Immature natural killer cell (primary cell): ENCODE data around the gene MPRIP. TPM values are rescaled to one million over a fixed set of nuclear protein-coding genes. Genes with fewer than 3 reads are reported as not detected.

Experiments used
- DNase-seq, 3 donors: peaks; one replicate each; pipeline ENCODE4 v3.0.0; 2022; ENCODE audit warnings: mixed read lengths in 1 of 3
- H3K27ac Mint-ChIP-seq, 6 donors: one replicate each; pipeline ENCODE4 v1.8.0; 2020; ENCODE audit warnings: mixed read lengths in 6 of 6, mild to moderate bottlenecking in 5 of 6, inconsistent platforms in 4 of 6, moderate library complexity in 3 of 6
- H3K27me3 Mint-ChIP-seq, 3 donors: one replicate each; pipeline ENCODE4 v1.8.0; 2020 to 2021; ENCODE audit warnings: low read depth in 3 of 3, mild to moderate bottlenecking in 3 of 3, mixed read lengths in 3 of 3, moderate library complexity in 3 of 3, inconsistent platforms in 1 of 3
- H3K36me3 Mint-ChIP-seq, 3 donors: one replicate each; pipeline ENCODE4 v1.8.0; 2020; ENCODE audit warnings: mixed read lengths in 3 of 3, inconsistent platforms in 2 of 3, mild to moderate bottlenecking in 2 of 3
- H3K4me1 Mint-ChIP-seq, 2 donors: one replicate each; pipeline ENCODE4 v1.8.0; 2020; ENCODE audit warnings: inconsistent platforms in 2 of 2, mild to moderate bottlenecking in 2 of 2, mixed read lengths in 2 of 2, moderate library complexity in 1 of 2
- H3K4me3 Mint-ChIP-seq, 5 donors: one replicate each; pipeline ENCODE4 v1.8.0; 2020; ENCODE audit warnings: mild to moderate bottlenecking in 5 of 5, mixed read lengths in 5 of 5, inconsistent platforms in 3 of 5, moderate library complexity in 3 of 5
- H3K9me3 Mint-ChIP-seq, 6 donors: one replicate each; pipeline ENCODE4 v1.8.0; 2020; ENCODE audit warnings: mild to moderate bottlenecking in 6 of 6, mixed read lengths in 6 of 6, inconsistent platforms in 4 of 6, moderate library complexity in 3 of 6
- polyA plus RNA-seq, 3 donors: library from polyadenylated mRNA; unstranded; fragments of 300-500 nt; fragmentation: Illumina TruSeq; gene quantifications; one replicate each; pipeline ENCODE4 v1.2.3, GENCODE V29; 2021

The MPRIP gene
- polyA plus RNA-seq, 3 donors from 2014 or later, result 1.2 to 15.1 (median 4.2) TPM

DNA sequence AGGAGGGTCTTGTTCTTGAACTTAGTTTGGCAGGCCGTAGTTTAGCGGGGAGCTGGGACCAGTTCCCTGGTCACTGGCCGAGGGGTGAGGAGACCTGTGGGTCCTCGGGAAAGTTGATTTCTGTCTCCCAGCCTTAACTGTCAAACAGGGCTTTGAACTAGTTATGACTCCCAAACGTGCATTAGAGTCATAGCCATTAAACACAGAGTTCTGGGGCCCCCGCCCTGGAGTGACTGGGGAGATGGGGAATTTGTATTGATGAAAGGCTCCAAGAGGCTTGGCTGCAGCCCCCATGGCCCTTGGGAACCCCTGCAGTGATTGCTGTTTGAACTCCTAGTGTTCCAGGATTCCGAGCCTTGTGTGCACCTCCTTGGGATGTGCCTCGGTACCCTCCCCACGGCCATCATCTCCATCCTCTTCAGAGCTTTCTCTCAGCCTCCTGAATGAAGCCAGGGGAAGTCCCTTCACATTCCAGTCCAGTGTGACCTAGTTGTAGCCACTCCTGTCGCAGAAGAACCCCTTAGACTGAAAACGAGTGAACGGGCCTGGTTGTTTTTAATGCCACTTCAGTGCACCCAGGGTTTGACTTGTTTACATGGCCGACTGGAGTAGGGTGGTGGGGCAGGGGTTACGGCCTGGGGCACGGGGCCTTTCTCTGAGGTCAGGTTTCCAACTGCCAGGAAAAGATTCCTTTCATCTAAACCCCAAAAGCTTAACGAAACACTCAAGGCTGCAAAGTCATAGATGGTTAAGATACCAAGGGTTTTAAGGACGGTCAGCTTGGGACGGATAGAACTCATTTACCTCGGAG is 1.4 kb downstream of the MPRIP start:
- no peaks in the 10 kb centered on the region for H3K9me3 Mint-ChIP-seq
- H3K4me1 Mint-ChIP-seq, result peaks cover 58 to 67% of the 10 kb centered on the region in 2 donors
- peak overlapping the region; percentile 86 to 97 (median 94) for H3K4me3 Mint-ChIP-seq
- H3K27me3 Mint-ChIP-seq, result peaks cover 2 to 5% (median 2%) of the 10 kb centered on the region in 3 donors
- no peaks in the 10 kb centered on the region for H3K36me3 Mint-ChIP-seq
- H3K27ac Mint-ChIP-seq, result peak overlapping the region; percentile 76 to 92 (median 90)
- DNase-seq, result no peak

DNA sequence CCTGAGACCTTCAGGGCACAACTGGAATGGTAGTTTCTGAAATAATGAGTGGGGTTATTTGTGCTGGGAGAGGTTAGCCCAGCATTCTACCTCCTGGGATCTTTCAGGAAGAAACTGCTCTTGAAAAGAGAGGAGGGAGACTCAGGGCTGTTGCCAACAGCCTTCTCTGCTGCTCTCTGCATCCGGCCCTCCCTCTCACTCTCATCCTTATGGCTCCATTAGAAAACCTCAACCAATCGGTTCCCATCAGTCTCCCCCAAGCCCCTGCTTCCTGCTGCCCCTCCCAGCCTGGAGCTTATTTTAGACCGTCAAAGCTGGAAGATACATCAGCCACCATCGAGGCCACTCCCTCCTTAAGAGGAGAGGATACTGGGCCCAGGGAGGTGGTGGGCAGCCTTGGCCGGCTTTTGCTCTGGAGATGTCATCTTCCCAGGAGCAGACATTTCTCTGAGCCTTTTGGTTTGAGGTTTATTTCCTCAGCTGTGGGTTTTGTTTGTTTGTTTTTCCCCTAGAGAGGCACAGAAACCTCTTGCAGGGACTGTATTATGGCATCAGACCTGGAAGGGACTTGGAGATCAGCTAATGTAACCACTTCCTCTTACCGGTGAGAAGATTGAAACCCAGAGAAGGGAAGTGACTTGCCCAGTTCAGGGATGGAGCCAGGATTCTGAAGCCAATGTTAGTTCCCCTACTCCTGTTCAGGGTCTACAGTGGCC is 2.7 kb downstream of the MPRIP start:
- no peaks in the 10 kb centered on the region for H3K9me3 Mint-ChIP-seq
- H3K4me3 Mint-ChIP-seq, result peak overlapping the region; percentile 86 to 97 (median 94)
- H3K36me3 Mint-ChIP-seq, result no peaks in the 10 kb centered on the region
- peaks cover 65 to 77% of the 10 kb centered on the region in 2 donors for H3K4me1 Mint-ChIP-seq
- H3K27ac Mint-ChIP-seq, result peak overlapping the region; percentile 70 to 92 (median 83)
- peaks cover 2 to 5% (median 2%) of the 10 kb centered on the region in 3 donors for H3K27me3 Mint-ChIP-seq
- no peak for DNase-seq

DNA sequence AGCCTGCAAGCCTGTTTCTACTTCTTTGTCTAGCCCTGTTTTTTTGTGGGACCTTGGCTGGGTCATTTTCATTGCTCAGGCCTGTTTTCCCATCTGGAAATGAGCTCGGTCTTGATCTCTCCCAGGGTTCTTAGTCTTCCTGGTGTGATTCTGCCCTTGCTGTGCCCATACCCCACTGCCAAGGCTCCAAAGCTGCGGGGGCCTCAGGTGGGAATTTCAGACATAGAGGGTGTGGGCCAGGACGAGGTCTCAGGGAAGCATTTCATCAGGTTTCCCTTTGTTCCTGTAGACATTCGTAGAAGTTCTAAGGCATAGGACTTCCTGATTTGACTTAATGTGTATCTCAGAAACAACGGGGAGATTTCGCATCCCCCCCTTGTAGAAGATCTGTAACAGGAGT is 5.8 kb downstream of the MPRIP start:
- Mint-ChIP-seq H3K9me3 (no peaks in the 10 kb centered on the region), H3K4me1 (peaks cover 84 to 93% of the 10 kb centered on the region in 2 donors), H3K36me3 (no peaks in the 10 kb centered on the region), H3K27ac (peak overlapping the region in 4 of 6 donors; percentile 6 to 38 (median 21)), H3K4me3 (peak overlapping the region in 1 of 5 donors; percentile 4), H3K27me3 (peaks cover 0 to 2% (median 0%) of the 10 kb centered on the region in 3 donors)
- DNase-seq, result no peak

DNA sequence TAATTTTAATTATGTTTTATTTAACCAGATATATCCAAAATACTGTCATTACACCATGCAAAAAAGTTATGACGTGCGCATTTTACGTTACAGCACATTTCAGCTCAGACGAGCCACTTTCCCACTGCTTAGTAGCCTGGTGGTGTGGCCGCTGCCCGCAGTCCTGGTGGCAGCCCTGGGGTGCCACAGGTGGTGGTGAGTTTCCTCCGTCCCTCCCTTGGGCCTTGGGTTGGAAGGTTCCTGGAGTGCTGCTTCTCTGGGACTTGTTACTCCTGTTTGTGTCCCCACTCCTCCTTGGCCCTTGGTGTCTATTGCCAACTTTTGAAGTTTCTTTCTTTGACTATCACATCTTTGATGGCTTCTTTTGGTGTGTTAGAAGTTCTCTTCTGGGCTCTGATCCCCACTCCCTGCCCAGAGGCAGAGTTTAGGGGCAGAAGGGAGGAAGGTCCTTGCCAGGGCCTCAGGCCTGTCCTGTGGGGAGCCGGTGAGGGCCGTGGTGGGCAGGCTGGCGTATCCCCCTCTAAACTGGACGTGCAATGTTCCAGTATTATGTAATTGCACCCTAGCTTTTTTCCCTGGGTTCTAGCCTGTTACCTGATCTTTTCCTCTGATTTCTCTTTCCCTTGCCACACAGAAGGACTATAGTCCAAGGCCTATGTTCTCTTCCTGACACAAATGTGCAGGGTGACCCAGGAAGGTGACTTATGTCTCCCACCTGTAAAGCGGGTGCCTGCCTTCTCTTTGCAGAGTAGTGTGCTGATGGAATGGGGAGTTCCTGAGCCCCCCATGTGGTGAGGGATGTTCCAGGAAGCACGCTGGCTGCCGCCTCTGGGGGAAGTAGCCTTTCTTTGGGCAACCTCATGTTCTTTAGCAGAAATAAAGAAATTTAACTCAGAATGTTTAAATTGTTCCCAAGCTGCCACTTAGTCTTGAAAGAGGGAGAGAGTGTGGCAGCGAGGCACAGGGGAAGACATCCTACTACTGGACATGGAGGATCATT is 8.4 kb downstream of the MPRIP start:
- Mint-ChIP-seq H3K36me3 (no peaks in the 10 kb centered on the region), H3K27ac (peak overlapping the region in 3 of 6 donors; percentile 18 to 46 (median 20)), H3K27me3 (peaks cover 0 to 2% (median 0%) of the 10 kb centered on the region in 3 donors), H3K4me1 (peaks cover 73 to 88% of the 10 kb centered on the region in 2 donors), H3K4me3 (no peak overlapping the region), H3K9me3 (no peaks in the 10 kb centered on the region)
- no peak for DNase-seq

DNA sequence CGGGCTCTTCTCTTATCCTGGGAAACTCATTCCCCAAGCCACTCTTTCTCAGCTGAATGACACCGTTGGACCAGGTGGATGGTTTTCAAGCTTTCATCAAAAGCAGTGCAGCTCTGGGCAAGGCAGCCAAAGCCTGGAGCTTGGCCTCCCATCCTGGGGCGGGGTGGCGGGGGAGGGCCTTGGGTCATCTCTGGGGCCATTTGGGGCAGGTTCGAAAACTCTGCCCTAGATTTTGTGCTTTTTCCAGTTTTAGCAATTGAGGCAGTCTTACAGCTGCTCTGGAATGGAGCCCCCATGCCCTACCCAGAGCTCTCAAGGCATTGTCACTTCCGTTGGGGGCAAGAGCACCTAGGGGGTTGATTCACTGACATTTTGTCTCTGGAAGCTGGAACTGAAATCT is 9.1 kb downstream of the MPRIP start:
- Mint-ChIP-seq H3K9me3 (no peaks in the 10 kb centered on the region), H3K27ac (peak overlapping the region in 1 of 6 donors; percentile 12), H3K4me1 (peaks cover 70 to 88% of the 10 kb centered on the region in 2 donors), H3K36me3 (no peaks in the 10 kb centered on the region), H3K27me3 (peaks cover 0 to 2% (median 0%) of the 10 kb centered on the region in 3 donors), H3K4me3 (no peak overlapping the region)
- DNase-seq, result no peak

DNA sequence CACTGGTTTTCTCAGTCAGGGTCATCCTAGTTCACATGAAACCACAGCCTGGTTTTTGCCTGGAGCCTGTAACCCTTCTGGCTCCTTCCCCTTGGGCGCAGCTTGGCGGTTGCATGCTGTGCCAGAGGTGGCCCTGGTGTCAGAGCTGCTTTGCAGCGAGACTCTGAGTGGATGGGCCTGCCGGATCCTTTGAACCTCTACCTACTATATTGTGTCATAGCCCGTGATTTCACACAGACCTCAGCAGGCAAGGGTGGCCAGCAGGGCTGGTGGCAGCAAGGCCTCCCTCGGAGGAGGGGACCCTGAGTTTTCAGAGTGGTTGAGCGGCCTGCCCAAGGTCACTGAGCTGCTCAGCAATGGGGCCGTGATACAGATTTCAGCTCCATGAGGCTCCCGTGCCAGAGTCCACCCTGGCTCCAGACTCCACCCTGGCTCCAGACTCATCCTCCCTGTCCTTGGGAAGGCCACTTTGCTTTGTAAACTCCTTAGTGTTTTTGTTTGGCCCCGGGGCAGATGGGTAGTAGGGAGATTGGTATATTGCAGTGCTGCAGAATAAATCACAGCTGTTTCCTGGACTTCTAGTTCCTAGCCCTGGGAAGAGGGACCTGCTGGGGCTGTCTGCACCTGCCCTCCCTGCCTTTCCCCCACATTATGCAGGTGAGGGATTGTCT is 9.7 kb downstream of the MPRIP start:
- Mint-ChIP-seq H3K27ac (peak overlapping the region in 4 of 6 donors; percentile 12 to 51 (median 40)), H3K4me1 (peaks cover 70 to 84% of the 10 kb centered on the region in 2 donors), H3K27me3 (peaks cover 0 to 2% (median 0%) of the 10 kb centered on the region in 3 donors), H3K9me3 (no peaks in the 10 kb centered on the region), H3K4me3 (no peak overlapping the region), H3K36me3 (no peaks in the 10 kb centered on the region)
- no peak for DNase-seq

DNA sequence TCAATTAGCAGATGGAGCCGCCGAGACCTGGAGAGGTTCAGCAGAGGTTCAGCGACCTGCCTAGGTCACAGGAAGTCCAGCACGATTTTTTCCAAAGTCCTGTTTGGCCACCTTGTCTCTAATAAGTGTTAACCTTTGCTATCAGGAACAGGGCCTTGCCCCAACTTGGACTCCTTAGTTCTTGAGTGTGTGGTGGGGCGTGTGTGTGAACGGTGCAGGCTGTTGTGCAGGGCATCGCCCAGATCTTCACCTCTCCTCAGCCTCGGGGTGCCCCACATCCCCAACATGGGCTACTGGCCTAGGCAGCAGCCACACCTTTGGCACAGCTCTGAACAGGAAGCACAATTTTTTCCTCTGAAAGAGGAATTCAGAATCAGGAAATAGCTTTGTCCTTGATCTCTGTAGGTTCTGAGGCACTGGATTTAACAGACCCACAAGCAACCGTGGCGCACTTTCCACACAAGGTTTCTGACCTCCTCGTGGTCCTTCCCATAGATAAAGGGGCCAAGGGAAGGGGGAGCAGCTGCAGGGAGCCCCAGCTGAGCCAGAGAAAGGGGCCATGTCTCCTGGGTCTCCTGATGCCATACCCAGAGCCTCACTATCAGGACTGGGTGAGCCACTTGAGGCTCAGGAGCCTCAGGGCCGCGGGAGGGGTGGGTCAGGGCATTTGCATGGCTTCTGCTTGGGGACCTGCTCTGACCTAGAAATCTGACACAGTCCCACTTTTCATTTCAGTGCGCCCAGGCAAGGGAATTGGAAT is 10.4 kb downstream of the MPRIP start:
- Mint-ChIP-seq H3K4me3 (peak overlapping the region in 1 of 5 donors; percentile 21), H3K4me1 (peaks cover 65 to 77% of the 10 kb centered on the region in 2 donors), H3K36me3 (no peaks in the 10 kb centered on the region), H3K27ac (peak overlapping the region in 4 of 6 donors; percentile 17 to 72 (median 60)), H3K9me3 (no peaks in the 10 kb centered on the region), H3K27me3 (peaks cover 0 to 2% (median 0%) of the 10 kb centered on the region in 3 donors)
- DNase-seq, result no peak

DNA sequence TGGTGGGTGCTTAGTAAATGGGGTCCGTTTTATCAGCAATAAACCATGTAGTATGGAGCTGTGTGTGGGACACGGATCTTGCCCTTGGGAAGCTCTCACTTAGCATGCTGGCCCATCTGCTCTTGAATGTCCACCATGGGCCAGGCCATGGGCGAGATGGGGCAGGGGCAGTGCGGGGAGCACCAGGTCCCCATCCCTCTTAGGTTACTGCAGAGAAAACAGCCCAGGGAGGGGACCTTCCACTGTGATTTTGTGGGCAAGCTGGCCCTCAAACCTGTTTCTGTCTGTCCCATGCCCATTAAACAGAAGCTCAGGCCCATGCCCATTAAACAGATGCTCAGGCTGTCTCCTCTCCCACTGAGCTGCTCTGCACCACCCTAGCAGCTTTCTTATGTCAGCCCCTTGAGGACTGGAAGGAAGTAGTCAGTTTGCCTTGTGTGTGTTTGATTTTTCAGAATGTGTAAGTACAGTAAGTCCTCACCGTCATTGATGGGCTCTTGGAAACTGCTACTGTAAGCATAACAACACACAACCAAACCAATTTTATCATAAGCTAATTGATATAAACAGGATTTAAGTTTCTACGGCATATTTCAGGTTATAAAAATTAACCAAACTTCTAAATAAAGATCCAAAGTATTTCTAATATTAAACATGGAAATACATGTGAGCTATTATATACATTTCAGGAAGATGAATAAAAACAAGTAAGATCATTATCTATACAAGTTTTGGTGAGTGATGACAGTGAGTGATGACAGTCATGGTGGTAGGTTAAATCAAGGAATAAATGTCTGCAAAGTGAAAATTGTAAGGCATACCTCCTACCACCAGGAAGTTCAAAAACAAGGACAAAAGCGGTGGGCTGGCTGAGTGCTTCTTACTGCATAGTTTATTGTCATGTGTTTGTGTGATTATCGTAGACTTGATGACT is 11.5 kb downstream of the MPRIP start:
- no peak for DNase-seq
- no peak overlapping the region for H3K4me3 Mint-ChIP-seq
- no peaks in the 10 kb centered on the region for H3K9me3 Mint-ChIP-seq
- peaks cover 56 to 66% of the 10 kb centered on the region in 2 donors for H3K4me1 Mint-ChIP-seq
- H3K27ac Mint-ChIP-seq, result peak overlapping the region in 4 of 6 donors; percentile 28 to 69 (median 60)
- no peaks in the 10 kb centered on the region for H3K27me3 Mint-ChIP-seq
- no peaks in the 10 kb centered on the region for H3K36me3 Mint-ChIP-seq

DNA sequence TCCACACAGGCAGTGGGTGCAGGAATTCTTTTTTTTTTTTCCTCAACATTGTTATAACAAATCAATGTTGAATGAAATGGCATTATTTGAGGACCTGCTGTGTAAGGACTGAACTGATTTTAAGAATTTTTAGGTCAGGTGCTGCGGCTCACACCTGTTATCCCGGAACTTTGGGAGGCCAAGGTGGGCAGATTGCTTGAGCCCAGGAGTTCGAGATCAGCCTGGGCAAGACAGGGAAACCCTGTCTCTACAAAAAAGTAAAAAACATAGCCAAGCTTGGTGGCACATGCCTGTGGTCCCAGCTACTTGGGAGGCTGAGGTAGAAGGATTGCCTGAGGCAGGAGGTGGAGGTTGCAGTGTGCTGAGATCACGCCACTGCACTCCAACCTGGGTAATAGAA is 12.4 kb downstream of the MPRIP start:
- no peaks in the 10 kb centered on the region for H3K9me3 Mint-ChIP-seq
- DNase-seq, result no peak
- H3K4me1 Mint-ChIP-seq, result peaks cover 51 to 57% of the 10 kb centered on the region in 2 donors
- H3K36me3 Mint-ChIP-seq, result no peaks in the 10 kb centered on the region
- peak overlapping the region in 1 of 6 donors; percentile 45 for H3K27ac Mint-ChIP-seq
- no peak overlapping the region for H3K4me3 Mint-ChIP-seq
- no peaks in the 10 kb centered on the region for H3K27me3 Mint-ChIP-seq

DNA sequence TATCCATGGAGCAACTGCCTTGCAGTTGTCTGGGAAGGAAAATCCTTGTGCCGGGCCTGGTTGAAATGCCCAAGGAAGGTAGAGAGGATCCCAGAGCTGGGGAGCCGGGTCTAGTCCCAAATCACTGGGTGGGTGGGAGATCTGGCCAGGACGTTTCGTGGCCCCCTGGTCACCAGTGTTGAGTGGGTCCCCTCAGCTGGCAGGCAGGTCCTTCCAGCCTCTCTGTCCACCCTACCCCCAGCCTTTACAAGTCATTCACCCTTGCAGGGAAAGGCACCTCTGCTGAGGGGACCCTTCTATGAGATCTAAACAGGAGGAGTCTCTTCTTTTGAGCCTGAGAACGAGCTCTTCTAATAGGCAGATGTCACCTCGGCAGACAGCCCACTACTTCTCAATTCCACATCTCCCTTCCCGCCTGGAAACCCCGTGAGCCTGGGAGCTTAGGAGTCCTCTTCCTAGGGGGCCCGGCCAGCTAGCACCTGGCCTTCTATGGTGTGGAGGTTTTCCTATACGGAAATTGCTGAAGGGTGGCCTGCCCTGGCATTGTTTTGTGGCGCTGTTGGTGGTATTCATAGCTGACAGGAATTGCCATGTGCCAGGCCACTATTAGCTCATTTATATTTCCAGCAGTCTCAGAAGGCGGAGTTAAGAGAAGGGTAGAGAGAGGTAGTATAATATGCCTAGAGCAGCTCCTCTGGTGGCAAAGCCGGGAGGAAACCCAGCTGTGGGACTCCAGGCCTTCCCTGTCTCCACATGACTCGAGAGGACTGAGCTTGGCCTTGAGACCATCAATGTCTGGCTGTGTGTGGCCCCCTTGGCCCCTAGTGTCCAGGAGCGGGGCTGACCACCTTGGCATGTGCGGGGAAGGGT is 13.3 kb downstream of the MPRIP start:
- H3K4me1 Mint-ChIP-seq, result peaks cover 48 to 57% of the 10 kb centered on the region in 2 donors
- no peak for DNase-seq
- no peak overlapping the region for H3K27ac Mint-ChIP-seq
- H3K27me3 Mint-ChIP-seq, result no peaks in the 10 kb centered on the region
- no peak overlapping the region for H3K4me3 Mint-ChIP-seq
- no peaks in the 10 kb centered on the region for H3K36me3 Mint-ChIP-seq
- H3K9me3 Mint-ChIP-seq, result no peaks in the 10 kb centered on the region

DNA sequence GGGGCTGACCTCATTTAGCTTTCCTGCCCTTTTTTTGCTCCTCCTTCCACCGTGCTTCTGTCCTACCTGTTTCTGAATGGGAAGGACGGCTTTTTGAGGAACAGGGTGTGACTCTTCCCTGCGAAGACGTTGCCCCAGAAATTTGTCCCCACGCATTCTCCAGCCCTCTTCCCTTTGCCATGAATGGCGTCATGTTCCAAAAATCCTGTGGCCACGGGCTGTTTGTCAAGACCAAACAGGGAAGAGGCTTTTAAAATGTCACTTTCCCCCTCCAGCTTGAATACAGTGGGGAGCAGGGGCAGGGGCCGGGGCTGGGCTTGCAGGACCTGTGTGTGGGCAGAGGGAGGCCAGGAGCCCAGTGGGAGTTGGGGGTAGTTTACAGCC is 13.9 kb downstream of the MPRIP start:
- DNase-seq, result no peak
- Mint-ChIP-seq H3K27me3 (no peaks in the 10 kb centered on the region), H3K27ac (peak overlapping the region in 1 of 6 donors; percentile 58), H3K36me3 (no peaks in the 10 kb centered on the region), H3K4me3 (no peak overlapping the region), H3K9me3 (no peaks in the 10 kb centered on the region), H3K4me1 (peaks cover 45 to 57% of the 10 kb centered on the region in 2 donors)
